Sigmoid colon (tissue), 4 donors: Measurements from ENCODE around the gene C6orf58.

Experiments used
- EP300 ChIP-seq, 4 donors: sonication (generic); formaldehyde crosslinking; IDR thresholded peaks; one replicate each; pipeline ENCODE4 v1.6.1; 2017; ENCODE audit warnings: antibody characterized with exemption in 4 of 4
- POLR2A ChIP-seq, 2 donors: fragments of 450-650 bp; IDR thresholded peaks; one replicate each; pipeline ENCODE4 v1.6.1; 2016; ENCODE audit warnings: antibody characterized with exemption in 2 of 2, mild to moderate bottlenecking in 2 of 2, moderate library complexity in 2 of 2
- POLR2AphosphoS5 ChIP-seq, 4 donors: sonication (generic); formaldehyde crosslinking; IDR thresholded peaks; one replicate each; pipeline ENCODE4 v1.6.1; 2017; ENCODE audit warnings: antibody characterized with exemption in 4 of 4
- TF ChIP-seq, protein P1 (sequence below), 4 experiments: fragments of 450-650 bp in 3 of 4; fragments of 200-600 bp in 1 of 4; IDR thresholded peaks; one replicate each; pipeline ENCODE4 v1.5.1; 2016 to 2019; ENCODE audit warnings: antibody characterized with exemption in 4 of 4, mild to moderate bottlenecking in 3 of 4, moderate library complexity in 2 of 4

GRCh38 chr6:127554435-127555006, 22.5 kb upstream of the C6orf58 start:
- TF ChIP-seq, protein P1, sequence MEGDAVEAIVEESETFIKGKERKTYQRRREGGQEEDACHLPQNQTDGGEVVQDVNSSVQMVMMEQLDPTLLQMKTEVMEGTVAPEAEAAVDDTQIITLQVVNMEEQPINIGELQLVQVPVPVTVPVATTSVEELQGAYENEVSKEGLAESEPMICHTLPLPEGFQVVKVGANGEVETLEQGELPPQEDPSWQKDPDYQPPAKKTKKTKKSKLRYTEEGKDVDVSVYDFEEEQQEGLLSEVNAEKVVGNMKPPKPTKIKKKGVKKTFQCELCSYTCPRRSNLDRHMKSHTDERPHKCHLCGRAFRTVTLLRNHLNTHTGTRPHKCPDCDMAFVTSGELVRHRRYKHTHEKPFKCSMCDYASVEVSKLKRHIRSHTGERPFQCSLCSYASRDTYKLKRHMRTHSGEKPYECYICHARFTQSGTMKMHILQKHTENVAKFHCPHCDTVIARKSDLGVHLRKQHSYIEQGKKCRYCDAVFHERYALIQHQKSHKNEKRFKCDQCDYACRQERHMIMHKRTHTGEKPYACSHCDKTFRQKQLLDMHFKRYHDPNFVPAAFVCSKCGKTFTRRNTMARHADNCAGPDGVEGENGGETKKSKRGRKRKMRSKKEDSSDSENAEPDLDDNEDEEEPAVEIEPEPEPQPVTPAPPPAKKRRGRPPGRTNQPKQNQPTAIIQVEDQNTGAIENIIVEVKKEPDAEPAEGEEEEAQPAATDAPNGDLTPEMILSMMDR (IDR thresholded peaks at IDR 0.05): peak in 1 of 4 experiments; percentile 24
- TF ChIP-seq POLR2AphosphoS5 (IDR thresholded peaks at IDR 0.05): no peak
- TF ChIP-seq POLR2A (IDR thresholded peaks at IDR 0.05): no peak
- TF ChIP-seq EP300 (IDR thresholded peaks at IDR 0.05): no peak
